Spleen (tissue), 7 donors: ENCODE data around the gene KNL1.

Experiments
- CTCF ChIP-seq, 11 experiments: fragments of 200-600 bp in 7 of 11; fragments of 450-650 bp in 4 of 11; sonication (generic) in 4 of 11; IDR thresholded peaks in 8 of 11; conservative IDR thresholded peaks in 3 of 11; 1 replicate in 7 of 11; 2 replicates in 4 of 11; pipeline versions ENCODE4 v1.4.0 to v1.8.0; 2016 to 2021; ENCODE audit warnings: antibody characterized with exemption in 11 of 11, inconsistent platforms in 4 of 11, mild to moderate bottlenecking in 1 of 11
- POLR2AphosphoS5 ChIP-seq, 3 donors: sonication (generic); formaldehyde crosslinking; IDR thresholded peaks; one replicate each; pipeline ENCODE4 v1.5.1; 2017; ENCODE audit warnings: antibody characterized with exemption in 3 of 3
- donor health status: DM: no; HTN: no; CAD: no; lungs with moderate emphysema.
- donor health status: DM: no; HTN: no; CAD: no.
- donor health status: DM: no; HTN: no; CAD: no.

- no peak for TF ChIP-seq CTCF (IDR thresholded peaks at IDR 0.05 in 8 of 11, conservative IDR thresholded peaks at IDR 0.05 in 3 of 11)
- no peak for TF ChIP-seq POLR2AphosphoS5 (IDR thresholded peaks at IDR 0.05)
Observed at GRCh38 chr15:40554161-40554525, 39.9 kb upstream of the KNL1 start.
